K562 (cell line): ENCODE results near the gene SLC2A13.

Experiments used
- EP300 ChIP-seq: IDR thresholded peaks from 2 replicates; pipeline ENCODE4 v1.6.1; 2012; ENCODE audit warnings: low read length, improper control_type of control experiment
- HEY1 ChIP-seq: fragments of 250-450 bp; sonication (Bioruptor Pico); IDR thresholded peaks from 2 replicates; pipeline ENCODE4 v1.5.0; 2020; ENCODE audit warnings: mild to moderate bottlenecking, moderate library complexity, borderline replicate concordance
- POLR2A ChIP-seq: fragments of 450-650 bp; conservative IDR thresholded peaks from 2 replicates; pipeline ENCODE4 v1.6.1; 2016
- RUNX1 ChIP-seq: sonication (generic); IDR thresholded peaks from 2 replicates; pipeline ENCODE4 v1.6.1; 2016; ENCODE audit warnings: antibody characterized with exemption, low read depth
- TCF3 ChIP-seq: sonication (generic); formaldehyde crosslinking; IDR thresholded peaks from 2 replicates; pipeline ENCODE4 v1.4.0; 2020; ENCODE audit warnings: mild to moderate bottlenecking, missing genetic modification reagents
- ZNF274 ChIP-seq: IDR thresholded peaks from 2 replicates; pipeline ENCODE4 v1.6.1; 2011; ENCODE audit warnings: low read depth, mild to moderate bottlenecking, low read length, moderate library complexity, borderline replicate concordance
- TF ChIP-seq, protein P1 (sequence below): fragments of 250-450 bp; sonication (Bioruptor Pico); IDR thresholded peaks from 2 replicates; pipeline ENCODE4 v1.8.0; 2021; ENCODE audit warnings: mild to moderate bottlenecking, moderate library complexity

DNA sequence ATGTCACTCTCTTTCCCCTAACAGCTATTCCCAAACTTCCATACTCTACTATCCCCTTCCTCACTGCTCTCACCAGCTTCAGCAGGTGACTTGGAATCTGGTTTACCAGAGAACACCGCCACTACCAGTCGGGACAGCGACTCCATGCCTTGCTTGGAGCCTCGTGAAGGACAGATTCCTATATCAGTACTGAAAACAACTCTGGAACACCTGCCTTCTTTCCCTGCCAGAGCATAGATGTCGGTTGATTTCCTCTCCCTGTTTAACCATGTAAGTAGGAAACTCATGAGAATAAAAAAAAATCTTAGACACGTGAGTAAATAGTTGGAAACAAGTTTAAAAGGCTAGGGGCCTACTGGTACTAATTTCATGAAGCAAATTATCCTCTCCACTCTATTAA lies 266.8 kb downstream of the SLC2A13 start:
- TF ChIP-seq, protein P1, sequence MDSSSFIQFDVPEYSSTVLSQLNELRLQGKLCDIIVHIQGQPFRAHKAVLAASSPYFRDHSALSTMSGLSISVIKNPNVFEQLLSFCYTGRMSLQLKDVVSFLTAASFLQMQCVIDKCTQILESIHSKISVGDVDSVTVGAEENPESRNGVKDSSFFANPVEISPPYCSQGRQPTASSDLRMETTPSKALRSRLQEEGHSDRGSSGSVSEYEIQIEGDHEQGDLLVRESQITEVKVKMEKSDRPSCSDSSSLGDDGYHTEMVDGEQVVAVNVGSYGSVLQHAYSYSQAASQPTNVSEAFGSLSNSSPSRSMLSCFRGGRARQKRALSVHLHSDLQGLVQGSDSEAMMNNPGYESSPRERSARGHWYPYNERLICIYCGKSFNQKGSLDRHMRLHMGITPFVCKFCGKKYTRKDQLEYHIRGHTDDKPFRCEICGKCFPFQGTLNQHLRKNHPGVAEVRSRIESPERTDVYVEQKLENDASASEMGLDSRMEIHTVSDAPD, result no peak
- TF ChIP-seq HEY1 (CRISPR knock-in tag) (no peak), RUNX1 (no peak), ZNF274 (no peak), EP300 (no peak), POLR2A (no peak), TCF3 (CRISPR knock-in tag) (no peak)
